Dedifferentiated amniotic fluid mesenchymal stem cell (primary cell): Measurements from ENCODE around the gene ADAMTS2.

Experiments used
- DNase-seq: peaks from one replicate; pipeline ENCODE4 v3.0.0-alpha.2; 2016; ENCODE audit errors: extremely low spot score

Gene ADAMTS2

GRCh38 chr5:179177711-179178575 lies 167.3 kb downstream of the ADAMTS2 start:
- no peak for DNase-seq

- DNase-seq: no peak
Observed at GRCh38 chr5:179176571-179177230, 168.6 kb downstream of the ADAMTS2 start.

- DNase-seq: no peak
Observed at GRCh38 chr5:179176166-179176565, 169.1 kb downstream of the ADAMTS2 start.

- DNase-seq: no peak
Observed at GRCh38 chr5:179171816-179172745, 173.2 kb downstream of the ADAMTS2 start.

GRCh38 chr5:179171251-179171815 lies 173.9 kb downstream of the ADAMTS2 start:
- DNase-seq: no peak

GRCh38 chr5:179170606-179171005 lies 174.7 kb downstream of the ADAMTS2 start:
- no peak for DNase-seq

- no peak for DNase-seq
Observed at GRCh38 chr5:179169836-179170235, 175.4 kb downstream of the ADAMTS2 start.

- no peak for DNase-seq
Observed at GRCh38 chr5:179168664-179169063, 176.6 kb downstream of the ADAMTS2 start.

GRCh38 chr5:179167871-179168451 lies 177.3 kb downstream of the ADAMTS2 start:
- DNase-seq: no peak

GRCh38 chr5:179166886-179167841 lies 178.1 kb downstream of the ADAMTS2 start:
- DNase-seq: no peak

- no peak for DNase-seq
Observed at GRCh38 chr5:179166171-179166885, 178.9 kb downstream of the ADAMTS2 start.

- no peak for DNase-seq
Observed at GRCh38 chr5:179165421-179166170, 179.7 kb downstream of the ADAMTS2 start.

GRCh38 chr5:179164331-179165311 lies 180.6 kb downstream of the ADAMTS2 start:
- DNase-seq: no peak

GRCh38 chr5:179163236-179164155 lies 181.8 kb downstream of the ADAMTS2 start:
- DNase-seq: no peak

GRCh38 chr5:179162351-179163235 lies 182.7 kb downstream of the ADAMTS2 start:
- DNase-seq: no peak
